COLO668 (cell line): Measurements from ENCODE around the gene ACTN2.
"Not testable (repeated sequence)": the region's sequence is repeated elsewhere in the genome, so short reads cannot be mapped to it uniquely, and the experiment has no call there.

Source experiments
- DNase-seq: peaks from one replicate; lab custom pipeline; 2025; ENCODE audit not compliant: unreplicated experiment; lab: John Stamatoyannopoulos, UW

Gene ACTN2

DNA sequence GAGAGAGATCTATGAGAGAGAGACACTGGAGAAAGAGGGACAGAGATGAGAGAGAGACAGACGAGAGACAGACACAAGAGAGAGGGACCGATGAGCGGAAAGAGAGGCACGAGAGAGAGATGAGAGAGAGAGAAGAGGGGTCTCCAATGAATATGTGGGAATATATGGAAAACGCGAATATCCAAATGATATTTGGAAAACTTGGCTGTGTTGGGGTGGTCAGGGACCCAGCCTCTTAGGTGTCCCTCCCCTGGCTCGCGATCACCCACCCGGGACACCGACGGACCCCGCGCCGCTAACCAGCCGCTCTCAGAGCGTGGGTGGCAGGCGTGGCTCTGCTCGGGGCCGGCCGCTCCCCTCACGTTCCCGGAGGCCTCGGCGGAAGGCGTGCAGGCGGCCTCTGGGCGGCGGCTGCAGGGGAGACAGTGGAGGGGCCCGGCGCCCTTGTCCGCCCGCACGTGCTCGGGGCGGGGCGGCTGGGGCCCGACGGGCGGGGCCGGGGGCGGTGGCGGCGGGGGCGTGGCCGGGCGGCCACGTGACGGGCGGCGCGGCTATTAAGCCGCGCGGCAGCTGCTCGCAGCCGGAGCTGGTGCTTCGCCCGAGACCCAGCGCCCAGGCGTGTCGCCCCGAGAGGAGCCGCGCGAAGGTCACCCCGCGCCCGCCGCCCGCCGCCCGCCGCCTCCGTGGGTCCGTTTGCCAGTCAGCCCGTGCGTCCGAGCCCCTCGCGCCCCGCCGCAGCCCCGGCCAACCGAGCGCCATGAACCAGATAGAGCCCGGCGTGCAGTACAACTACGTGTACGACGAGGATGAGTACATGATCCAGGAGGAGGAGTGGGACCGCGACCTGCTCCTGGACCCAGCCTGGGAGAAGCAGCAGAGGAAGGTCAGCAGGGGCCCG is at the start of gene ACTN2:
ACTN2 (plus strand) TSS at position 583 of the 898 bp plus-strand sequence; CDS start at position 758, 175 bp downstream.
- DNase-seq = peak; percentile 92

DNA sequence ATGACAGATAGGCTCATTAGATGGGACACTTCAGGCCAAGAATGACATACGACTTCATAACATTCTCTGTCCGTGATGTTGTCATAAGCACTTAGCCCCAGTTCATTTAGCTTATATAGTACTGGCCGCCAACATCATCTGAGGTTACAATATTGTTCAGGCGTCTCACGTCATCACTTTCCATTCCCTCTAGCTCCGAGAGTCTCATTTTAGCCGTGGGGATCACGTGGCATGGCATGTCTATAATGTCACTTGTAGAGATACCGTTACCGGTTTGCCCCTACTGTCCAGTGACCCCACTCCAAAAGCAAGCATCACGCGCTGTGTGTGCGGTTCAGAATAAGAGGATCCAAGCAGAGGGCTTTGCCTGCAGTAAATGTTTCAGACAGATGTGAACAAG is 47.4 kb upstream of the ACTN2 start:
- DNase-seq = peak; percentile 71

DNA sequence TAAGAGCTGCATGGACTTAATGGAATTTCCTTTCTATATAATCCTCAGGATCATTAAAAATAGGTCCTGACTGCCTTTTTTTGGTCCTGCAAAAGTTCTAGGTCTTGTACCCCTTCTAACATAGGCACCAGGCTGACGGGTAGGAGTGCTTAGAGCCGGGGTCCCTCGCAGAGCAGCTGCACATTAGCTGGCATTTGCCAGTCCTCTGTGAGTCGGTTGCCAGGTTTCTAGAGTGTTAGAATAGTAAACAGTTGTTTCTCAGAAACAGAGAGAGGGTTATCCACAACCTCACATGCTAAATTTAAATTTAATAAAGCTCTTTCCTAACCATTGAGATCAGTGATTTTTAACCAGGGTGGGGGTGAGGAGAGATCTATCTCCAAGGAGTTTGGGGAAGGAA is 46.6 kb upstream of the ACTN2 start:
- peak; percentile 48 for DNase-seq

DNA sequence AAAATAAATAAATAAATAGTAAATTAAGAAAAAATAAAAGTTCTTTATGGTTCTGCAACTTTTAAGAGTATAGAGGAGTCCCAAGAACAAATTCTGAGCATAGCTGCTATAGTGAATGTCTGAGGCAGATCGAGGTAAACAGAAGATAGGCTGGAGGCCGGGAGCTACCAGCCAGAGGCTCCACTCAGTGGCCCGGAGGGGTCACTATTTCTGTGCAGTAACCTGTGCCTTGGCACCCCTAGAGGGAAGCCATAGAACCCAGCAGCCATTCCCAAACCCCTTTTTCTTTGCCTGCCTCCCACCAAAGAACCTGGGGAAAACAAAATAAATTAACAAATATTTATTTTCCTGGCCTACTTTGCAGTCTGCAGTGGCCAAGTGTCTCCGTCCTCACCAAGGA is 43.5 kb upstream of the ACTN2 start:
- DNase-seq = no peak

DNA sequence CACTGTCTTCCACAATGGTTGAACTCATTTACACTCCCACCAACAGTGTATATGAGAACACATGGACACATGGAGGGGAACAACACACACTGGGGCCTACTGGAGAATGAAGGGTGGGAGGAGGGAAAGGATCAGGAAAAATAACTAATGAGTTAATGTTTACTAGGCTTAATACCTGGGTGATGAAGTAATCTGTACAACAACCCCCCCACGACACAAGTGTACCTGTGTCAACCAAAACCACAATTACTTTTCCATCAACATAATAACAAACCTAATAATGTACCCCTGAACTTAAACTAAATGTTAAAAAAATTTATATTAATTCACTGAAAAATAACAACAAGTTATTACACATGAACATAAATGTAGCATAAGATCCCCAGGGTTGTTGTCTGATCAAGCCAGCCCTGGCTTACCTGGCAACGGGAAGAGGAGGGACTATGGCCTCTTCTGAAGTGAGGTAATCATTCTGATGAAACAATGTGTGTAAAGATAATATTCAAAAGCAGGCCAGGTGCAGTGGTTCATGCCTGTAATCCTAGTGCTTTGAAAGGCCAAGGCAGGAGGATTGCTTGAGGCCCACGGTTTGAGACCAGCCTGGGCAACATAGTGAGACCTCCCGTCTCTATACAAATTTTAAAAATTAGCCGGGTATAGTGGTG is 41.2 kb upstream of the ACTN2 start:
- peak; percentile 30 for DNase-seq

DNA sequence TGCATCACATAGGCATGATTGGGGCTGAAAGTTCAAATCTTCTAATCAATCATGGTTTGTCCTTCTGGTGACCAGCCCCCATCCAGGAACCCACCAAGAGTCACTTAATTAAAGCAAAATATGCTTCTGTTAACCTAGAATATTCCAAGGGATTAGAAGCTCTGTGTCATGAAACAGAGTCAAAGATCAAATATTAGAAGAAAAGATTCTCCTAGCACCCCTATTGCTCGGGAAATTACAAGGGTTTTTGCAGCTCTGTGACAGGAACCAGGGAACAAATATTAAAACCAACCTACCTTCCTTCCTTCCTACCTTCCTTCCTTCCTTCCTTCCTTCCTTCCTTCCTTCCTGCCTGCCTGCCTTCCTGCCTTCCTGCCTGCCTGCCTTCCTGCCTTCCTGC is 31.8 kb upstream of the ACTN2 start:
- no peak for DNase-seq

DNA sequence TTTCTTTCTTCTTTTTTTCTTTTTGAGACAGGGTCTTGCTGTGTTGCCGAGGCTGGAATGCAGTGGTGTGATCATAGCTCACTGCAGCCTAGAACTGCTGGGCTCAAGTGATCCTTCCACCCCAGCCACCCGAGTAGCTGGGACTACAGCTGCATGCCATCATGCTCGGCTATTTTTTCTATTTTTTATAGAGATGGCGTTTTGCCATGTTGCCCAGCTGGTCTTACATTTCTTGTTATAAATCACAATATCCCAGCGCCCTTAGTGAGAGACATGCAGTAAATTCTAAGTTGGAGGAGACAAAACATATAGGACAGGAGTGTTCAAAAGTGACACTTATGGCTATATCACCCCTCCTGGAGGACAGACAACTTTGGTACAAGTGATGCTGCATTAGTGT is 31.3 kb upstream of the ACTN2 start:
- no peak for DNase-seq

DNA sequence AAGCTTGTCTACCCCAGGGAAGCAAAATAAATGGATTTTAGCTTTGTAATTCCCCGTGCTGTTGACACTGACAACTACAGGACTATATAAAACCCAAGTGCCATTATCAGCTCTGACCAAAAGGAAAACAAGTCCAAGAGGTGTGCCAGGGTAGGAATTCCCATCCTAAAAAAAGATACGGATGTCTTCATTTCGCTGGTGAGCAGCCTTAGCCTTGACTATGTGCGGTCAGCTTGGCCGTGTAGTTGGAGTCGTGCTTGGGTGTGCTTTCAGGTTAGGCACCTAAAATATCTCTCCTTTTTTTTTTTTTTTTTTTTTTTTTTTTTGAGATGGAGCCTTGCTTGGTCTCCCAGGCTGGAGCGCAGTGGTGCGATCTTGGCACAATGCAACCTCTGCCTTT is 28.9 kb upstream of the ACTN2 start:
- DNase-seq = no peak

DNA sequence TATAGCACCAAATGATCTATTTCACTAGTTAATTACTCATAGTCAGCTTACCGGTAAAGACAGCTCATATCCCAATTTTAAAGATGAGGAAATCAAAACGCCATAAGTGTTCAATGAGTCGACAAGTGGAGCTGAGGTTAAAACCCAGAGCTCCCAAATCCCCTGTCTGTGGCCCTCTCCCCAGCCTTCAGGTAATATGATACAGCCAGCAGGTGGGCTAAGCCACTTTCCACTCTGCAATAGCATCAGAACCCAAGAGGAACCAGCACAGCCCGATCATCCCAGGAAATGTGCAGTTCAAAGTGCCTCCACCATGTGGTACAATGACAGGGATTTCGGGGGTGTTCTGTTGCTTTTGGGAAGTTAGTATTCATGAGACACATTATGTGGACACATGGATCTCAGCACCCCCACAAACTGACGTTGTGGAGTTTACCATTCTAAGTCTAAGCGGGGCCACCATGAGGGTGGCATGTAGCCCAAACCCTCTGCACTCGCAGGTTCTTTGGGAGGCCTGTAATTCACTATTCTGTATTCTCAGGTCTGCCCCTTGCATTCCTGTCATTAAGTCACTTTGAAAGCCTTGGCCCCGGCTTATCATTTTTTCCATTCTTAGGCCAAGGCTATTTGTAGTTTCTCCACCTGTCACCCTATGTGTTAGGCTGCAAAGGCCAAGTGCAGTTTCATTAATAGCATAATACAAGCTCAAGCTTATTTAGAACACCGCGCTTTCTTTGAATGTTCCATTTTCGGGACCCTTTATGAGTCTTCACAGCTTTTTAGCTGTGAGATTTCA is 26.3 kb upstream of the ACTN2 start:
- DNase-seq = no peak

DNA sequence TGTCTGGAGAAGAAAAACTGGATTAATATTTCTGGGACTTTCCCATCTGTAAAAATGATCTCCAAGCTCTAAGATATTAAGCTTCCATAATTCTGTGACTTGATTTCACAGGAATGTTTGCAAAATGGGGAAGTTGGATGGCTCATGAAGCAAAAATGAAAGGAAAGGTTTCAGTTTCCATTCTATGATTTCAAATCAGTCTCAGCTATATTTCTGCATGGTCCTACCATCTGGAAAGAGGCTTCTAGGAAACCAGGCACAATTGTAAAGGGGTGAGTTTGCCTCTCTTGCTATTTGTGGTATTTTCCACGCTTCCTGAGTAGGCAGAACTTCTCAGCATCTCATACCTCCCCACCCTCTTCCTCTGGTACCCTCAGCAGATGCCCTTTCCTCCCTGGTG is 22.4 kb upstream of the ACTN2 start:
- no peak for DNase-seq

DNA sequence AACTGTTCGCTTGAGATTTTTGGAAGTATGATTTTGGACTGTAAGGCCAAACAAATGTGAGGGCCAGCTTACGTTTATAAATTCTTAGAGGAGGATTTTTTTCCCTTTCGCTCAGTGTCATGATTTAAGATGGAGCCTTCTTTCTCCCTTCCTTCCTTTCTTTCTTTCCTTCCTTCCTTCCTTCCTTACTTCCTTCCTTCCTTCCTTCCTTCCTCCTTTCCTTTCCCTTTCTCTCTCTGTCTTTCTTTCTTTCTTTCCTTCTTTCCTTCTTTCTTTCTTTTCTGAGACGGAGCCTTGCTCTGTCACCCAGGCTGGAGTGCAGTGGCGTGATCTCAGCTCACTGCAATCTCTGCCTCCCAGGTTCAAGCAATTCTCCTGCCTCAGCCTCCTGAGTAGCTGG is 17.4 kb upstream of the ACTN2 start:
- not testable (repeated sequence) for DNase-seq

DNA sequence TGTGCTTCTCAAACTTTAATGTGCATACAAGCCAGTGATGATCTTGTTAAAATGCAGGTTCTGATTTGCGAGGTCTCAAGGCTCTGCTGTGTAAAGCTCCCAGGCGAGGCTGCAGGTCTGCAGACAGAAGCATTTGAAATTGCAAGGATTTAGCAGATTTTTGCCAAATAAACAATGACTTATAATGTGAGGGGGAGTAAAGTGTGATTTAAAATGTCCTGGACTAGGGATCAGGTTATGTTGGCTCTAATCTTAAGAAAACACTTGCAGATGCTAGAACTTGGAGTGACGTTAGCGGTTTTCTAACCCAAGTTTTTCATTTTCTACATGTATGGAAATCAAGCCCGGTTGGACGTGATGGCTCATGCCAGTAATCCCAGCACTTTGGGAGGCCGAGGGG is 16.2 kb upstream of the ACTN2 start:
- DNase-seq = no peak

DNA sequence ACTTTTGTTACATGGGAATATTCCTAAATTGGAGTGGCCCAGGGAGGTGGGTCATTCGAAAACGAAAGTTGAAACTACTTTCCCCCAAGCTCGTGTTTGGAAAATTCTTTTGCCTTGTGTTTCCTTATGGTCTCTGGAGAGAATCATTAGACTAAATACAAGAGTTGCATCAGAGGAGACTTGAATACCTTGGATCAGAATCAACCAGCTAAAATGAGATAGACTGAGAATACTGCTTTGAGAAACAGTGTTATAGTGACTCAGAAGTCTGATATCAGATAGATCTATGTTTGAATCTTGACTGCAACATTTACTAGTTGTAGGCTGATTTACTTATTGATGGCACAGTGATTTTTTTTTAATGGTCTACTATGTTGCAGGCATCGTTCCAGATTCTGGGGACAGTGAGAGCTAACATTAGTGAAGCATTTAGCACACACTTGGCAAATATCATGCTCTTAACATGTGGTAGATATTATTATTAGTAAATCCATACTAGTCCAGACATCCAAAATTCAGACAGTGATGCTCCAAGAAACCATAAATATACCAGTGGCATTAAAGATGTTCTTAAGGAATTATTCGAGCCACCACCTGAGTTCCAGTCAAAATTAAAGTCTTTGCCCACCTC is 12.9 kb upstream of the ACTN2 start:
- no peak for DNase-seq

DNA sequence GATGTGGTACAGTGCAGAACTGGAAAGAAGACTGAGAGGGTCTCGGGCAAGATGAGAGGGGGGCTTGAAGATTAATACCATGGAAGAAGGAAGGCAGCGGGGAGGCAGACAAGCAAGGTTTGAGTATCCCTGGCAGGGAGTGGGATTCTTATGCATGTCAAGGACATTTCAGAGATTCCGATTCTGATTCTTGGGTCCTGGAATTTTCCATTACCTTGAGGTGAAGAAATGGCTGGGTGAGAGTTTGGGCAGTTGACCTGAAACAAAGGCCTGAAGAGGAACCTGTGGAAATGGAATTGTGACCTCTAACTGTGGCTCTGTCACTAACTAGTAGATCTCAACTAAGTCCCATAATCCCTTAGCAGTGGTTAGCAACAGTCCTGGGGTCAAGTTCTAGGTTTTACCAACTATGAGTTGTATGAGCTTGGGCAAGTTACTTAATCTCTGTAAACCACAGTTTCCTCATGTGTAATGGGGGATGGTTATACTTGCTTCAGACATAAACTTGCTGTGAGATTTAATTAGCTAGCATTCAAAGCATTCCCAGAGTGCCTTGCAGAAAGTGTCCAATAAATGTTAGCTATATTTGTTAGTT is 8.6 kb upstream of the ACTN2 start:
- DNase-seq = no peak

DNA sequence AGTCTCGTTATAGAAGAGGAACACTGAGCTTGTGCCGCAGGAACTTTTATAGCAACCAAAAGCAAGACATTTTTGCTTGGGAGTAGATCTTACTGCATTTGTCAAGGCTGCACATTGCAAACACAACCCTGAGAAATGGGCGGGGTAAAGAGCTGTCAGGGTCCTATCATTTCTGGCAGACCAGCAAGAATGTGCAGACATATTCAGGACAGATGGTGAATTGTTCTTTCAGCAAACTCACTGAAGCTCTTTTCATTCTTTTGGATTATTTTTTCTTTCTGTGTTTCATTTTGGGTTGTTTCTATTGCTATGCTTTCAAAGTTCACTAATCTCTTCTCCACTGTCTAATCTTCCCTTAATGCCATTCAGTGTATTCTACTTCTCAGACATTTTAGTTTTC is 5.1 kb upstream of the ACTN2 start:
- DNase-seq = no peak

DNA sequence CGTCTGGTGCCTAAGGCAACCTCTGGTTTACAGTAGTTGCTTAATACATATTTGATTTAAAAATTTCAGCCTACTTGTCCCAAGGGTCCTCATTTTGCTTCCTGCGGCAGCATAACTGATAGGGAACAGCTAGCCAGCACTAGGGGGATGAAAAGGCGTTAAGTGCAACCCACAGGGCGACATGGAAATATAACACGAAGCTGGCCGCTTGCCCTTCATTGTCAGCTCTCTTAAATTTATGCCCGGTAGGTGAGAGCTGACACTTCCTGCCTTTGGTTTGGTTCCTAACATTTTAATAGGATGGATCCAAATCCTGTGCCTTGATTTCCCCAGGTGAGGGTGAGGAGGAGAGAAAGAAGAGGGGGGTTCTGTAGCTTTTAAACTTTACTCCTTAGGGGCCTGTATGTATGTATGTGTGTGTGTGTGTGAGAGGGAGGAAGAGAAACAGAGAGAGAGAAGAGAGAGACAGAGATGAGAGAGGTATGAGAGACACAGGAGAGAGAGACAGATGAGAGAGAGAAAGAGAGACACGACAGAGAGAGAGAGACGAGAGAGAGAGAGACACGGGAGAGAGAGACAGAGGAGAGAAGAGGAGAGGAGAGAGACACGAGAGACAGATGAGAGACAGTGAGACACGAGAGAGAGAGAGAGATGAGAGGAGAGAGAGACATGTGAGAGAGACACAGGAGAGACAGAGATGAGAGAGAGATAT is 938 bp upstream of the ACTN2 start:
- DNase-seq = peak; percentile 30

DNA sequence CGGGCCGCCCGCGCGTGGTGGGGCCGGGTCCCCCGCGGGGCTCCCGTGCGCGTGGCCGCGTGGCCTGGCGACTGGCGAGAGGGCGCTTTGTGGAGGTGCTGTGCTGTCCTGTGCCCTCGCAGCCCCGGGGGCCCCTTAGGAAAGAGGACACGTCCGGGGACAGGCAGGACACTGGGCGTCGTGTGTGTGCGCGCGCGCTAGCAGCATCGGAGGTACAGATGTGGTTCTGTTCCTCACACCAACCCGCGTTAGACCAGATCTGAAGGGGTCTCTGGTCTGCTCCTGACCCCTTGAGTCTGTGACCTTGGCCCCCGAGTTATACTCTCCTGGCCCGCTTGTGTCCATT is 489 bp downstream of the ACTN2 start:
- DNase-seq = peak; percentile 57

DNA sequence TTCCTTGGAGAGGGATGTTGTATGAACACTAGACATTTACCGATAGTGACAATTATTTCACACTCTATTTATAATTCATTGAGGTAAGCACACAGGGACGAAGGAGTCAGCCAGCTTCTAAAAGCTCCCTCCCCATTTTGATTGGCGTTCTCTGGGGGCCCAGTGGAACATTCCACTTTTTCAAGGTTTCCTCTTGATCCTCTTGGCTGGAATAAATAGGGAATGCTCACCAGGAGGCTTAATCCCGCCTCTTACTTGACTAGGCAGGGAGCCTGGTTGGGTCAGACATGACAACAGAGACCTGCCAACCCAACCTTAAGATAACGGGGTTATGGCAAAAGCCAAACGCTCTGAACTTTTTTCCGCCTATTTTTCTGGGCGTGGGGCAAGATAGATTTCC is 974 bp downstream of the ACTN2 start:
- no peak for DNase-seq

DNA sequence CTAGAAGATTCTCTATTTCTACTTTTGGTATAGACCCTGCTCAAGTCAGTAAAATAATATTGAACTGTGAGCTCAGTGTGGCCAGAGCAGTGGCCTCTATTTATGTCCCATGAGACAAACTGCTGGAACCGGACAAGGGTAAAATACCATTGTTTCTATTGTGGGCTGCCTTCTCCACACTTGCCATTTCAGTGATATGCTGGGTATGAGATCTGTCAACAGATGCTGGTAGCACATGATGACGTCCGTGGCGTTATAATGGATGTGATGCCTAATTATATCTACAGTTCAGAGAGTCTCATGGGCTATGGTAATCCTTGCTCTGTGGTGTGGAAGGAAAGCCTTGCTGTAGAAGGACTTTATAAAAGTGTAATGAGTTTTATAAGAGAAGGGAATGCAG is 2.4 kb downstream of the ACTN2 start:
- DNase-seq = no peak
